Measurements from ENCODE around the gene FAM174B. TPM values are rescaled to one million over a fixed set of nuclear protein-coding genes. Genes with fewer than 3 reads are reported as not detected.
A peak's percentile ranks its signal among the peaks of the same experiment; 100 is the strongest.

Gene FAM174B
- total RNA-seq, 1 donor from 2014 or later: 12.6 TPM

- DNase-seq: no peak
Observed at GRCh38 chr15:92625251-92625980, 30.2 kb downstream of the FAM174B start.

GRCh38 chr15:92624401-92624991, 31.1 kb downstream of the FAM174B start:
- DNase-seq: peak; percentile 84
- peak; percentile 87 for ATAC-seq
- intact Hi-C loops (cut with micrococcal nuclease): no loop called here

More at GRCh38 chr15:92625251-92625980, 30.2 kb downstream of the FAM174B start:
- intact Hi-C loops (cut with micrococcal nuclease): no loop called here
- ATAC-seq: no peak

- DNase-seq (peak; percentile 42), ATAC-seq (peak; percentile 52)
- intact Hi-C loops (cut with micrococcal nuclease): no loop called here
Observed at GRCh38 chr15:92623435-92623834, 32.1 kb downstream of the FAM174B start.

- no peak for ATAC-seq
- intact Hi-C loops (cut with micrococcal nuclease): no loop called here
- no peak for DNase-seq
Observed at GRCh38 chr15:92621972-92622533, 33.5 kb downstream of the FAM174B start.

- no peak for ATAC-seq
- DNase-seq: no peak
- intact Hi-C loops (cut with micrococcal nuclease): no loop called here
Observed at GRCh38 chr15:92620991-92621390, 34.6 kb downstream of the FAM174B start.

- intact Hi-C loops (cut with micrococcal nuclease): no loop called here
- peak; percentile 16 for ATAC-seq
- no peak for DNase-seq
Observed at GRCh38 chr15:92619145-92620101, 36.2 kb downstream of the FAM174B start.

- peak; percentile 92 for ATAC-seq
- intact Hi-C loops (cut with micrococcal nuclease): no loop called here
Observed at GRCh38 chr15:92617549-92618520, 37.7 kb downstream of the FAM174B start.

GRCh38 chr15:92616621-92617548, 38.7 kb downstream of the FAM174B start:
- intact Hi-C loops (cut with micrococcal nuclease): no loop called here
- ATAC-seq (peak; percentile 6), DNase-seq (no peak)

More at GRCh38 chr15:92617549-92618520, 37.7 kb downstream of the FAM174B start:
- DNase-seq: peak; percentile 79

GRCh38 chr15:92614791-92615785, 40.5 kb downstream of the FAM174B start:
- intact Hi-C loops (cut with micrococcal nuclease): no loop called here
- ATAC-seq (no peak), DNase-seq (no peak)

- no peak for DNase-seq
- intact Hi-C loops (cut with micrococcal nuclease): no loop called here
- ATAC-seq: no peak
Observed at GRCh38 chr15:92614301-92614700, 41.3 kb downstream of the FAM174B start.

- ATAC-seq (no peak), DNase-seq (no peak)
- intact Hi-C loops (cut with micrococcal nuclease): no loop called here
Observed at GRCh38 chr15:92613841-92614240, 41.7 kb downstream of the FAM174B start.

- ATAC-seq (no peak), DNase-seq (no peak)
- intact Hi-C loops (cut with micrococcal nuclease): no loop called here
Observed at GRCh38 chr15:92612891-92613290, 42.7 kb downstream of the FAM174B start.

- DNase-seq: no peak
- peak; percentile 37 for ATAC-seq
- intact Hi-C loops (cut with micrococcal nuclease): no loop called here
Observed at GRCh38 chr15:92611995-92612745, 43.4 kb downstream of the FAM174B start.

GRCh38 chr15:92611150-92611549, 44.4 kb downstream of the FAM174B start:
- DNase-seq (no peak), ATAC-seq (no peak)
- intact Hi-C loops (cut with micrococcal nuclease): no loop called here

- intact Hi-C loops (cut with micrococcal nuclease): no loop called here
- DNase-seq (no peak), ATAC-seq (no peak)
Observed at GRCh38 chr15:92610101-92610520, 45.5 kb downstream of the FAM174B start.

All from left ventricle myocardium superior (tissue), 1 donor.